Ovary (tissue), 3 donors: Measurements from ENCODE around the gene JMJD6.
"Not testable (repeated sequence)": the region's sequence is repeated elsewhere in the genome, so short reads cannot be mapped to it uniquely, and the experiment has no call there.

ENCODE experiments used
- POLR2A ChIP-seq: fragments of 450-650 bp; IDR thresholded peaks from one replicate; pipeline ENCODE4 v1.6.1; 2017; ENCODE audit warnings: antibody characterized with exemption, mild to moderate bottlenecking, moderate library complexity
- TF ChIP-seq, protein P1 (sequence below), 3 donors: fragments of 450-650 bp in 2 of 3; fragments of 200-600 bp in 1 of 3; IDR thresholded peaks; one replicate each; pipeline versions ENCODE4 v1.5.1 to v1.8.0; 2016 to 2022; ENCODE audit warnings: antibody characterized with exemption in 3 of 3, mild to moderate bottlenecking in 1 of 3
- donor health status: DM: no; HTN: no; CAD: no.

DNA sequence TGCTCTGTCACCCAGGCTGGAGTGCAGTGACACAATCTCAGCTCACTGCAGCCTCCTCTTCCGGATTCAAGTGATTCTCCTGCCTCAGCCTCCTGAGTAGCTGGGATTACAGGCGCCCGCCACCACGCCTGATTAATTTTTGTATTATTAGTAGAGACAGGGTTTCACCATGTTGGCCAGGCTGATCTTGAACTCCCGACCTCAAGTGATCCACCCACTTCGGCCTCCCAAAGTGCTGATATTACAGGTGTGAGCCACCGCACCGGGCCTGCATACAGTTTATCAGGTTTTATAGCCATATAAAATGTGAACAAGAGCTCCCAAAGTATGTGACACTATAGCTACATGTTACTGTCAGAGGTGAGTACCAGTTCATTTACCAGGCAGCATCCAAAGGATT lies 3.4 kb downstream of the JMJD6 start:
- TF ChIP-seq, protein P1, sequence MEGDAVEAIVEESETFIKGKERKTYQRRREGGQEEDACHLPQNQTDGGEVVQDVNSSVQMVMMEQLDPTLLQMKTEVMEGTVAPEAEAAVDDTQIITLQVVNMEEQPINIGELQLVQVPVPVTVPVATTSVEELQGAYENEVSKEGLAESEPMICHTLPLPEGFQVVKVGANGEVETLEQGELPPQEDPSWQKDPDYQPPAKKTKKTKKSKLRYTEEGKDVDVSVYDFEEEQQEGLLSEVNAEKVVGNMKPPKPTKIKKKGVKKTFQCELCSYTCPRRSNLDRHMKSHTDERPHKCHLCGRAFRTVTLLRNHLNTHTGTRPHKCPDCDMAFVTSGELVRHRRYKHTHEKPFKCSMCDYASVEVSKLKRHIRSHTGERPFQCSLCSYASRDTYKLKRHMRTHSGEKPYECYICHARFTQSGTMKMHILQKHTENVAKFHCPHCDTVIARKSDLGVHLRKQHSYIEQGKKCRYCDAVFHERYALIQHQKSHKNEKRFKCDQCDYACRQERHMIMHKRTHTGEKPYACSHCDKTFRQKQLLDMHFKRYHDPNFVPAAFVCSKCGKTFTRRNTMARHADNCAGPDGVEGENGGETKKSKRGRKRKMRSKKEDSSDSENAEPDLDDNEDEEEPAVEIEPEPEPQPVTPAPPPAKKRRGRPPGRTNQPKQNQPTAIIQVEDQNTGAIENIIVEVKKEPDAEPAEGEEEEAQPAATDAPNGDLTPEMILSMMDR (IDR thresholded peaks at IDR 0.05): not testable (repeated sequence)
- TF ChIP-seq POLR2A: not testable (repeated sequence)
